Transverse colon (tissue), 4 donors: Measurements from ENCODE around the gene COLEC11. TPM values are rescaled to one million over a fixed set of nuclear protein-coding genes. Genes with fewer than 3 reads are reported as not detected.

Source experiments
- DNase-seq: peaks from one replicate; pipeline ENCODE4 v3.0.0-alpha.2; 2019
- H3K27ac ChIP-seq, 4 donors: fragments of 200-600 bp; sonication (generic); 2 replicates each; pipeline ENCODE4 v1.5.1; 2016 to 2018; ENCODE audit warnings: inconsistent platforms in 4 of 4
- H3K27me3 ChIP-seq: fragments of 200-600 bp; sonication (generic); 2 replicates; pipeline ENCODE4 v1.5.1; 2017; ENCODE audit warnings: inconsistent platforms
- H3K36me3 ChIP-seq, 4 donors: fragments of 200-600 bp; sonication (generic); 2 replicates each; pipeline ENCODE4 v1.5.1; 2017 to 2019; ENCODE audit warnings: inconsistent platforms in 4 of 4
- H3K4me1 ChIP-seq, 4 donors: fragments of 200-600 bp; sonication (generic); 2 replicates each; pipeline ENCODE4 v1.5.1; 2017 to 2020; ENCODE audit warnings: inconsistent platforms in 4 of 4
- H3K4me3 ChIP-seq, 4 donors: fragments of 200-600 bp; sonication (generic); 1 replicate in 1 of 4; 2 replicates in 3 of 4; pipeline versions ENCODE4 v1.5.1 to v1.6.1; 2017 to 2019; ENCODE audit warnings: inconsistent platforms in 4 of 4
- H3K9me3 ChIP-seq, 2 donors: fragments of 200-600 bp; sonication (generic); 2 replicates each; pipeline ENCODE4 v1.5.1; 2017 to 2019; ENCODE audit warnings: inconsistent platforms in 2 of 2
- CTCF ChIP-seq, 5 experiments: fragments of 200-600 bp in 3 of 5; fragments of 450-650 bp in 2 of 5; sonication (generic) in 3 of 5; IDR thresholded peaks; 1 replicate in 2 of 5; 2 replicates in 3 of 5; pipeline ENCODE4 v1.5.1; 2016 to 2017; ENCODE audit warnings: antibody characterized with exemption in 5 of 5, inconsistent platforms in 3 of 5, mild to moderate bottlenecking in 2 of 5, moderate library complexity in 1 of 5
- EP300 ChIP-seq: sonication (generic); formaldehyde crosslinking; IDR thresholded peaks from one replicate; pipeline ENCODE4 v1.6.1; 2017; ENCODE audit warnings: antibody characterized with exemption, low read depth
- POLR2A ChIP-seq: fragments of 450-650 bp; IDR thresholded peaks from one replicate; pipeline ENCODE4 v1.6.1; 2016; ENCODE audit warnings: antibody characterized with exemption, mild to moderate bottlenecking, moderate library complexity
- POLR2AphosphoS5 ChIP-seq, 3 donors: sonication (generic); formaldehyde crosslinking; IDR thresholded peaks; one replicate each; pipeline ENCODE4 v1.6.1; 2016; ENCODE audit warnings: antibody characterized with exemption in 3 of 3
- WGBS, 2 donors: methylation state at CpG; one replicate each; pipeline ENCODE4 v1.1.5; 2018; ENCODE audit warnings: low coverage in 1 of 2; 5-methylcytosine and 5-hydroxymethylcytosine counted together
- in situ Hi-C, 4 donors: fragments of 200-750 bp; cut with MboI; loops; one replicate each; pipeline versions ENCODE4 v1.15.0 to v1.15.1; 2017; ENCODE audit warnings: low sequenced_read_pairs in 3 of 4, low pct_ligation_motif_present in 1 of 4, low pct_unique_long_range_greater_than_20kb in 1 of 4
- intact Hi-C: fragments of 100-400 bp; cut with DNase I; formaldehyde crosslinking; loops from one replicate; pipeline ENCODE4 v1.15.1; 2023; ENCODE audit warnings: low total_unique reads
- total RNA-seq, 4 donors: library from RNA; depleted of rRNA; stranded (reverse); fragments of >200 nt; gene quantifications; one replicate each; pipeline ENCODE4 v1.1.0, GENCODE V29; 2016

Gene COLEC11
- total RNA-seq, 4 donors from 2014 or later: 1.6 to 2.0 TPM; not detected in 2

- in situ Hi-C loops: loop anchor here in 1 of 4 donors (25.0 kb wide), 1 partner anchor 1536 kb away; no protein-coding TSS in a partner anchor
- WGBS, 2 donors: 77% methylated on average over 9 of the region's 9 CpGs; no CpG with 5 or more reads in 1 of the 2 donors
- Histone ChIP-seq H3K4me3 (no peak overlapping the region), H3K27me3 (no peaks in the 10 kb centered on the region), H3K9me3 (no peaks in the 10 kb centered on the region), H3K4me1 (no peaks in the 10 kb centered on the region), H3K36me3 (no peaks in the 10 kb centered on the region), H3K27ac (no peak overlapping the region)
- DNase-seq: no peak
- intact Hi-C loops: no loop called here
- TF ChIP-seq CTCF (IDR thresholded peaks at IDR 0.05) (no peak), EP300 (no peak), POLR2A (no peak), POLR2AphosphoS5 (IDR thresholded peaks at IDR 0.05) (no peak)
Measured at GRCh38 chr2:3672861-3673678, 78.2 kb downstream of the COLEC11 start.

GRCh38 chr2:3674066-3674845 is 79.3 kb downstream of the COLEC11 start:
- H3K27me3 ChIP-seq: no peaks in the 10 kb centered on the region
- in situ Hi-C loops (loop anchor here in 1 of 4 donors (25.0 kb wide), 1 partner anchor 1537 kb away; no protein-coding TSS in a partner anchor), intact Hi-C loops (no loop called here)
- H3K36me3 ChIP-seq: no peaks in the 10 kb centered on the region
- no peaks in the 10 kb centered on the region for H3K4me1 ChIP-seq
- no peak for DNase-seq
- H3K4me3 ChIP-seq: no peak overlapping the region
- WGBS, 2 donors: 87 to 88% methylated on average over 1 to 9 of the region's 9 CpGs
- no peaks in the 10 kb centered on the region for H3K9me3 ChIP-seq
- no peak for TF ChIP-seq POLR2AphosphoS5 (IDR thresholded peaks at IDR 0.05)
- no peak for TF ChIP-seq CTCF (IDR thresholded peaks at IDR 0.05)
- TF ChIP-seq POLR2A: no peak
- no peak for TF ChIP-seq EP300
- H3K27ac ChIP-seq: no peak overlapping the region

GRCh38 chr2:3675687-3676086 is 80.8 kb downstream of the COLEC11 start:
- in situ Hi-C loops: no loop called here
- DNase-seq: no peak

More at GRCh38 chr2:3675687-3676086, 80.8 kb downstream of the COLEC11 start:
- H3K27me3 ChIP-seq: no peaks in the 10 kb centered on the region
- H3K9me3 ChIP-seq: no peaks in the 10 kb centered on the region
- no peak for TF ChIP-seq POLR2A
- no peak for TF ChIP-seq POLR2AphosphoS5 (IDR thresholded peaks at IDR 0.05)
- no peak for TF ChIP-seq CTCF (IDR thresholded peaks at IDR 0.05)
- no peak for TF ChIP-seq EP300
- H3K27ac ChIP-seq: no peak overlapping the region
- 83 to 86% methylated on average over 1 to 4 of the region's 4 CpGs for WGBS, 2 donors
- no peaks in the 10 kb centered on the region for H3K4me1 ChIP-seq
- intact Hi-C loops: no loop called here
- H3K4me3 ChIP-seq: no peak overlapping the region
- no peaks in the 10 kb centered on the region for H3K36me3 ChIP-seq
